ENCODE measurements around the gene KEAP1.
"Not testable (repeated sequence)": the region's sequence is repeated elsewhere in the genome, so short reads cannot be mapped to it uniquely, and the experiment has no call there.

The KEAP1 gene

GRCh38 chr19:10503002-10503789, at the start of gene KEAP1:
Gene KEAP1 (minus strand): TSS chr19:10503356. CDS start chr19:10500033, 3,323 bp downstream.
- DNase-seq = no peak

GRCh38 chr19:10552510-10553053, 49.4 kb upstream of the KEAP1 start:
- DNase-seq = no peak

GRCh38 chr19:10551698-10552301, 48.6 kb upstream of the KEAP1 start:
- DNase-seq = no peak

GRCh38 chr19:10551006-10551405, 47.9 kb upstream of the KEAP1 start:
- DNase-seq = not testable (repeated sequence)

- no peak for DNase-seq
Measured at GRCh38 chr19:10550336-10550735, 47.2 kb upstream of the KEAP1 start.

GRCh38 chr19:10549733-10550132, 46.6 kb upstream of the KEAP1 start:
- no peak for DNase-seq

GRCh38 chr19:10548746-10549276, 45.7 kb upstream of the KEAP1 start:
- no peak for DNase-seq

GRCh38 chr19:10546817-10547216, 43.7 kb upstream of the KEAP1 start:
- no peak for DNase-seq

GRCh38 chr19:10544753-10545251, 41.6 kb upstream of the KEAP1 start:
- DNase-seq = no peak

GRCh38 chr19:10544242-10544752, 41.1 kb upstream of the KEAP1 start:
- no peak for DNase-seq

- DNase-seq = peak; percentile 66
Measured at GRCh38 chr19:10543420-10544241, 40.5 kb upstream of the KEAP1 start, which contains the start of gene ATG4D. Gene ATG4D (plus strand): TSS chr19:10543904. CDS start chr19:10544091, 187 bp downstream.

- no peak for DNase-seq
Measured at GRCh38 chr19:10543059-10543419, 39.9 kb upstream of the KEAP1 start.

GRCh38 chr19:10539016-10539415, 35.9 kb upstream of the KEAP1 start:
- not testable (repeated sequence) for DNase-seq

- no peak for DNase-seq
Measured at GRCh38 chr19:10538204-10538983, 35.2 kb upstream of the KEAP1 start.

- DNase-seq = no peak
Measured at GRCh38 chr19:10537668-10538067, 34.5 kb upstream of the KEAP1 start.

GRCh38 chr19:10535613-10536012, 32.5 kb upstream of the KEAP1 start:
- DNase-seq = no peak

- no peak for DNase-seq
Measured at GRCh38 chr19:10533646-10534386, 30.7 kb upstream of the KEAP1 start.

GRCh38 chr19:10532457-10532856, 29.3 kb upstream of the KEAP1 start:
- DNase-seq = no peak

- not testable (repeated sequence) for DNase-seq
Measured at GRCh38 chr19:10526887-10527286, 23.7 kb upstream of the KEAP1 start.

- DNase-seq = no peak
Measured at GRCh38 chr19:10525636-10526035, 22.5 kb upstream of the KEAP1 start.

GRCh38 chr19:10523135-10523636, 20.0 kb upstream of the KEAP1 start:
- no peak for DNase-seq
